HG03025 (cell line): ENCODE results near the gene IL17A.
"Not testable (repeated sequence)": the region's sequence is repeated elsewhere in the genome, so short reads cannot be mapped to it uniquely, and the experiment has no call there.

Source experiments
- ATAC-seq: cut with Tn5 transposase; IDR thresholded peaks from one replicate; pipeline ENCODE4 v1.9.1; 2021; ENCODE audit warnings: mild to moderate bottlenecking, moderate library complexity; ENCODE audit not compliant: unreplicated experiment, low FRiP score

IL17A gene

DNA sequence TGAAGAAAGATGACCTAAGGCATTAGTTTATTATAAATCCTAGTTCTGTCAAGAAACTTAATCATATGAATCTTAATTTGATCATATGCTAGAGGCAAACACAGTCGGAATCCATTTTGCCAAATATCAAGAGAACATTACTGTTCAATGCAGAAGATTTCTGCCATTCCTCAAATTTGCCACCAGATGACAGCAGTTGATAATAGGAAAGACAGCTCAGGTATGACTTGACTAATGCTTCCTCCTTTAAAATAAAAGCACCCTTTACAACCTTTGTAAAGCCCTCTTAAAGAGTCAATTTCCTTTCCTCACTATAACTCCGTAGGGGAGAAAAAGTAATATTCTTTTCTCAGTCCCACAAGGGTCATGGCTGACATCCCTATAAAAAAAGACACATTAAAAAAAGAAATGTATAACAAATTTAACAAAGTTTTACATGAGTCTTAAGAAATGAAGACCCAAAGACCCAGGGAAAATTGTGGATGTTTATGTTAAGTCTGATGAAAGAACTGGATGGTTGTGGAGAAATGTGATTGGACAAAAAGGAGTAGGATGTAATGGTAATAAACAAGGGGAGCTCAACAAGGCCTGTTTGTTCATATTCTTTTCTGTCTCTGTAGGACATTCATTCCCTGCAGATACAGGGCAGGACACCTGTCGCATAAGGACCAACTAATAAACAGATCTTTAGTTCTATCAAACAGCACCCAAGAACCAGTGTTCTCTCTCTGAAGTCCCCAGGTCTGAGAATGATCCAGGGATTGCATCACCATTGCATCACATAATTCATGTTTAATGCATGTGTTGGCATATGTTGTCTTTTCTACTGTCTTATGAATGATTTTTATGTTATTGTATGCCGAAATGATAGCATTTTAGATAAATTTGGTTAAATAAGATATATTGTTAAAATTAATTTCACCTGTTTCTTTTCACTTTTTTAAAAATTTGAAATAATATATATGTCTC is 23.0 kb upstream of the IL17A start:
- no peak for ATAC-seq

- no peak for ATAC-seq
Measured at GRCh38 chr6:52164319-52165094, 21.7 kb upstream of the IL17A start.

- ATAC-seq = no peak
Measured at GRCh38 chr6:52167267-52167666, 18.9 kb upstream of the IL17A start.

DNA sequence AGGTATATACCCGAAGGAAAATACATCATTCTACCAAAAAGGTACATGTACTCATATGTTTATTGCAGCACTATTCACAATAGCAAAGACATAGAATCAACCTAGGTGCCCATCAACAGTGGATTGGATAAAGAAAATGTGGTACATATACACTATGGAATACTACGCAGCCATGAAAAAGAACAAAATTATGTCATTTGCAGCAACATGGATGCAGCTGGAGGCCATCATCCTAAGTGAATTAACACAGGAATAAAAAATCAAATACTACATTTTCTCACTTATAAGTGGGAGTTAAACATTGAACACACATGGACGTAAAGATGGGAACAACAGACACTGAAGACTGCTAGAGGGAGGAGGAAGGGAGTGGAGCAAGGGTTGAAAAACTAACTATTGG is 17.8 kb upstream of the IL17A start:
- ATAC-seq = not testable (repeated sequence)

DNA sequence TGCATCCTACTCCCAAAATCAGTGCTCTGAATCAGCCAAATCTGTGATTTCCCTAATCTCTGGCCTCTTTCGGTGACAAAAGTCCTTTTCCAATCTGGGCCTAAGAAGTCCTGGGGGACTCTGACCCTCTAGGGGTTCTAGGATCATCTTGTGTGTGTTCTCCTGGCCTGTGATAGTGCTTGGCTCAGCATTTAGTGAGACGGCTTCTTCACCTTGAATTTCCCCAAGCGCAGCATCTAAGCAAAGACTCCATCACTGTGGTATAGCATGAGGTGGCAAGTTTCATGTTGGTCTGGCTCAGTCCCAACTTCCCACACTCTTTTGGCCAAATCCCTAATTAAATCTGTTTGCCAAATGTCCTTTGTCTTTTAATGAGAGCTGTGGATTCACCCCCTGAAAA is 12.1 kb upstream of the IL17A start:
- no peak for ATAC-seq

GRCh38 chr6:52176550-52176949 is 9.6 kb upstream of the IL17A start:
- ATAC-seq = peak; percentile 74

GRCh38 chr6:52177961-52178360 is 8.2 kb upstream of the IL17A start:
- ATAC-seq = no peak

DNA sequence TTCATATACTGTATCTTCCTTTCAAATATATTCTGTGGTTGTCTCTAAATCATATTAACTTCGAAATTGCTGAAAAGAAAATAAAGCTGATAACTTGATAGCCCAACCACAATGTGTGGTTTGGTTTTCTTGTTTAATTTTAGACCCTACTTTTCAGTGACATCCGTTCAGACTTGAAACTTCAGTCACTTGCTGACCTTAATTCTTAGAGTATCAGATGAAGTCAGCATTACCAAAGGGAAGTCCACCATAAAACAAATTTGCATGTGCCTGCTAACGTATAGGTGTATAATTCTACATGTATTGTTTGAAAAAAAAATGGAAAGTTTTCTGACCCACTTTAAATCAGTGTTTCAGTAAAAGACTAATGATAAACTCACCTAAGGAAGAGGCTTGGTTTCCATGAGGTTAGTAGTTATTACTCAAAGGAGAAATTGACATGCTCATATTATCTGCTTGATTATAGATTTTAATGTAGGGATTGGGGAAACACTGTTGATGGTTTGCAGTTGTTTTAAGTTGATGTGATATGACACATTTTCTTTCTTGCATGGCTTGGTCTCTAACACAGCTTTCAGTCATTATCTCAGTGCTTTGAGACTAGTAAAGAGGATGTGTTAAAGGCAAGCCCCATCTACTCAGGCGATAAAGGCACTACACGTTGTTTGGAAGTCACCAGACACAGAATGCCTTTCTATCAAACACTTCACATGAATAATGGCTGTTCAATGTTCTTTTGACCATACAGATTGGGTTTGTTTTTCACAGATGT is 5.2 kb upstream of the IL17A start:
- ATAC-seq = no peak

- no peak for ATAC-seq
Measured at GRCh38 chr6:52183131-52183713, 3.0 kb upstream of the IL17A start.

DNA sequence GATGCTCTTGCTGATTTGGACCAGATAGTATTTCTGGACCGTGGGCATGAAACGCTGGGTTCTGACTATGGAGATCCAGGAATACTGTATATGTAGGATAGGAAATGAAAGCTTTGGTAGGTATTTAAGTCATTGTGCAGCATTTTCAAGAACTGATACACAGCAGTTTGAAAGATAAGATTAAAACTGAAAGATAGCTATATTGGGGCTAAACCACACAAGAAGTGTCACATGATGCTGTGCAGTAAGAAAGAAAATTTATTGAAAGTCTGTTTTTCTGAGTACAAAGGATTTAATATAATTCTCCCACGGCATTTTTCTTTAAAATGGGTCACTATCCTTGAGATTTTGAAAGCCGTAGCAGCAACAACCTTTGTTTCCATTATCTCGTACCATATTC is 305 bp downstream of the IL17A start:
- peak; percentile 93 for ATAC-seq

GRCh38 chr6:52187098-52187497 is 923 bp downstream of the IL17A start:
- ATAC-seq = no peak

DNA sequence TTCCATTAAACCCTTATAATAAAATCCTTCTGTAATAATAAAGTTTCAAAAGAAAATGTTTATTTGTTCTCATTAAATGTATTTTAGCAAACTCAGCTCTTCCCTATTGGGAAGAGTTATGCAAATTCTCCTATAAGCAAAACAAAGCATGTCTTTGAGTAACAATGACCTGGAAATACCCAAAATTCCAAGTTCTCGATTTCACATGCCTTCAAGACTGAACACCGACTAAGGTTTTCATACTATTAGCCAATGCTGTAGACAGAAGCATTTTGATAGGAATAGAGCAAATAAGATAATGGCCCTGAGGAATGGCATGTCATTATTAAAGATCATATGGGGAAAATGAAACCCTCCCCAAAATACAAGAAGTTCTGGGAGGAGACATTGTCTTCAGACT is 3.8 kb downstream of the IL17A start:
- no peak for ATAC-seq

DNA sequence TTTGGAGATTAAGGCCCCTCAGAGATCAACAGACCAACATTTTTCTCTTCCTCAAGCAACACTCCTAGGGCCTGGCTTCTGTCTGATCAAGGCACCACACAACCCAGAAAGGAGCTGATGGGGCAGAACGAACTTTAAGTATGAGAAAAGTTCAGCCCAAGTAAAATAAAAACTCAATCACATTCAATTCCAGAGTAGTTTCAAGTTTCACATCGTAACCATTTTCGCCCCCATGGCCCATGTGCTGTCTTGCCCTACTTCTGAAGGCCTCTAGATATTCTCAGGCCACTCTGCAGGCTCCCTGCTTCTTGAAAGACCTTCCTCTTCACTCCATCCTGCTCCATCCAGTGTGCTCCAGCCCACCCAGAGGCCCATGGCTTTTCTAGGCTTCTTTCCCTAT is 4.2 kb downstream of the IL17A start:
- no peak for ATAC-seq

- no peak for ATAC-seq
Measured at GRCh38 chr6:52191824-52192223, 5.6 kb downstream of the IL17A start.

GRCh38 chr6:52195886-52196285 is 9.7 kb downstream of the IL17A start:
- ATAC-seq = no peak

GRCh38 chr6:52200088-52200487 is 13.9 kb downstream of the IL17A start:
- not testable (repeated sequence) for ATAC-seq

DNA sequence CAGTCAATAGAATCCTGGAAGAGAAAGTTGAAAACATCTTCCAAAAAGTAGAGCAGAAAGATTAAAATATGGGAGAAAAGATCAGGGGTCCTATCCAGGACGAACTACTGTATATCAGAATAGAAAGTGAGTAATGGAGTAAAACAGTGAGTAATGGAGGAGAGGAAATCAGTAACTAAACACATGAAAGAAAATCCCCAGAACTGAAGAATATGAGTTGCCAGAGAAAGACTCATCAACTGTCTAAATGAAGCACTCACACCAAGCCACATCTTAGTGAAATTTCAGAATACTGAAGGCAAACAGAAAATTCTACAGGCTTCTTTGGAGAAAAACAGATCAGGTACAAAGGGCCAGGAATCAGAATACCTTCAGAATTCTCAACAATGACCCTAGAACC is 14.9 kb downstream of the IL17A start:
- no peak for ATAC-seq

- no peak for ATAC-seq
Measured at GRCh38 chr6:52201493-52201892, 15.3 kb downstream of the IL17A start.

DNA sequence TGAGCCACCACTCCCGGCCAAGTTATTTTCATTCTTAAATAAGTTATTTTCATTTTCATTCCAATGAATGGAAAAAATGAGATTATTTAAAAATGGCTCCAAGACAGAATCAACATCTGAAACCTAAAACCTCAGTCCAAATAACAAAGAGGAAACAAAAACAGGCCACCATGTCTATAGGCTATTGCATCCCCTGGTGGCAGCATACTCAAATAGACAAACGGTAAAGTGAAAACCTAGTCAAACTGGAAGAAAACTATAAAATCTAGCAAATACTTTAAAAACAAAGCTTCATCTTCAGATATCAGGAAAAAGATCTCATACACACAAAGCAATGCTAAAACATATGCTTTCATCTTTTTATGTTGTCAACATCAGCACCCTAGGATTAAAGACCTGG is 20.9 kb downstream of the IL17A start:
- no peak for ATAC-seq

DNA sequence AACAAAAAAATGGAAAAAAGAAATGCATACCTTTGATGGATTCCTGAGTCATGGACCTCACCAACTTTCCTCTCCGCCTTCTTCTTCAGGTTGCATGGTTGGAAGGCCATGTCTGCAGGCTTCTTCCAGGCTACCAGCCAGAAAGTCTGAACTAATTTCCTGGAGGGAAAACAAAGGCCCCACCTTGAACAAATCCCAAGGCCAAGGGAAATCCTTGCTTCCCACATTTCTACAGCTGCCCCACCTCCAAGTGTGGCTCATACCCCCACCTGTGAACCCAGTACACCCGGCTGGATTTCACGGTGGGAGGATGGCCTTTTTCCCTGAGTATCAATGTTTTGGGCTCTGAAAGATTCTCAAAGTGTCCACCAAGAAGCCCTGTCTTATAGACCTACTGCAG is 22.4 kb downstream of the IL17A start:
- ATAC-seq = no peak
